ENCODE measurements around the gene RBM34.

The RBM34 gene

GRCh38 chr1:235187316-235187715, 26.3 kb upstream of the RBM34 start:
- no peak for TF ChIP-seq CTCF (IDR thresholded peaks at IDR 0.05)

GRCh38 chr1:235181561-235182245, 20.7 kb upstream of the RBM34 start:
- TF ChIP-seq CTCF (IDR thresholded peaks at IDR 0.05) = no peak

- TF ChIP-seq CTCF (IDR thresholded peaks at IDR 0.05) = no peak
Measured at GRCh38 chr1:235180916-235181460, 19.9 kb upstream of the RBM34 start.

GRCh38 chr1:235176486-235176885, 15.4 kb upstream of the RBM34 start:
- no peak for TF ChIP-seq CTCF (IDR thresholded peaks at IDR 0.05)

- no peak for TF ChIP-seq CTCF (IDR thresholded peaks at IDR 0.05)
Measured at GRCh38 chr1:235169986-235170385, 8.9 kb upstream of the RBM34 start.

- TF ChIP-seq CTCF (IDR thresholded peaks at IDR 0.05) = no peak
Measured at GRCh38 chr1:235168375-235168774, 7.3 kb upstream of the RBM34 start.

- no peak for TF ChIP-seq CTCF (IDR thresholded peaks at IDR 0.05)
Measured at GRCh38 chr1:235161685-235162327, 756 bp upstream of the RBM34 start.

All from LNCAP (cell line).